ENCODE measurements around the gene CBLC. TPM values are rescaled to one million over a fixed set of nuclear protein-coding genes. Genes with fewer than 3 reads are reported as not detected.

Gene CBLC
- total RNA-seq, 1 donor from 2014 or later, result 42.2 TPM

DNA sequence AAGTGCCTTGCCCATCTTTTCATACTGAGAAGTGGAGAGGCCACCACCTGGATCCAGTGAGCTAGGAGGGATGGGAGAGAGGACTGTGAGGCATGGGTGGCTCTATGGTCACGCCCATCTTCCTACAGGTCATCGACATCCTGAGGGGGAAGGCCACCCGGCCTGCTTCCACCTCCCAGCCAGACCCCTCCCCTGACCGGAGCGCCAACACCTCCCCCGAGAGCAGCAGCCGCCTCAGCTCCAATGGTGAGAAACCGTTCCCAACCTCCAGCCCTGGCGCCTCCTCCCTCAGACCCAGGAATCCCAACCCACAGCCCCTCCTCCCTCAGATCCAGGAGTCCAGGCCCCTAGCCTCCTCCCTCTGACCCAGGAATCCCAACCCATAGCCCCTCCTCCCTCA is 19.1 kb upstream of the CBLC start:
- DNase-seq (ENCODE audit: extremely low spot score in 2 of 2), result no peak
- Histone ChIP-seq H3K4me1 (peaks cover 57% of the 10 kb centered on the region), H3K9me3 (no peaks in the 10 kb centered on the region), H3K36me3 (peaks cover 0 to 37% of the 10 kb centered on the region in 2 donors), H3K27me3 (no peaks in the 10 kb centered on the region), H3K27ac (peak overlapping the region; percentile 92), H3K4me3 (peak overlapping the region; percentile 41 to 45)
- TF ChIP-seq, protein P1, sequence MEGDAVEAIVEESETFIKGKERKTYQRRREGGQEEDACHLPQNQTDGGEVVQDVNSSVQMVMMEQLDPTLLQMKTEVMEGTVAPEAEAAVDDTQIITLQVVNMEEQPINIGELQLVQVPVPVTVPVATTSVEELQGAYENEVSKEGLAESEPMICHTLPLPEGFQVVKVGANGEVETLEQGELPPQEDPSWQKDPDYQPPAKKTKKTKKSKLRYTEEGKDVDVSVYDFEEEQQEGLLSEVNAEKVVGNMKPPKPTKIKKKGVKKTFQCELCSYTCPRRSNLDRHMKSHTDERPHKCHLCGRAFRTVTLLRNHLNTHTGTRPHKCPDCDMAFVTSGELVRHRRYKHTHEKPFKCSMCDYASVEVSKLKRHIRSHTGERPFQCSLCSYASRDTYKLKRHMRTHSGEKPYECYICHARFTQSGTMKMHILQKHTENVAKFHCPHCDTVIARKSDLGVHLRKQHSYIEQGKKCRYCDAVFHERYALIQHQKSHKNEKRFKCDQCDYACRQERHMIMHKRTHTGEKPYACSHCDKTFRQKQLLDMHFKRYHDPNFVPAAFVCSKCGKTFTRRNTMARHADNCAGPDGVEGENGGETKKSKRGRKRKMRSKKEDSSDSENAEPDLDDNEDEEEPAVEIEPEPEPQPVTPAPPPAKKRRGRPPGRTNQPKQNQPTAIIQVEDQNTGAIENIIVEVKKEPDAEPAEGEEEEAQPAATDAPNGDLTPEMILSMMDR (IDR thresholded peaks at IDR 0.05), result no peak
- TF ChIP-seq POLR2AphosphoS5 (IDR thresholded peaks at IDR 0.05; ENCODE audit: insufficient read depth in 1 of 2, low read depth in 1 of 2) (no peak), POLR2A (IDR thresholded peaks at IDR 0.05) (no peak)
- intact Hi-C loops (cut with DNase I), result loop anchor here (5.0 kb wide), 1 partner anchor 36 kb away; no protein-coding TSS in a partner anchor

DNA sequence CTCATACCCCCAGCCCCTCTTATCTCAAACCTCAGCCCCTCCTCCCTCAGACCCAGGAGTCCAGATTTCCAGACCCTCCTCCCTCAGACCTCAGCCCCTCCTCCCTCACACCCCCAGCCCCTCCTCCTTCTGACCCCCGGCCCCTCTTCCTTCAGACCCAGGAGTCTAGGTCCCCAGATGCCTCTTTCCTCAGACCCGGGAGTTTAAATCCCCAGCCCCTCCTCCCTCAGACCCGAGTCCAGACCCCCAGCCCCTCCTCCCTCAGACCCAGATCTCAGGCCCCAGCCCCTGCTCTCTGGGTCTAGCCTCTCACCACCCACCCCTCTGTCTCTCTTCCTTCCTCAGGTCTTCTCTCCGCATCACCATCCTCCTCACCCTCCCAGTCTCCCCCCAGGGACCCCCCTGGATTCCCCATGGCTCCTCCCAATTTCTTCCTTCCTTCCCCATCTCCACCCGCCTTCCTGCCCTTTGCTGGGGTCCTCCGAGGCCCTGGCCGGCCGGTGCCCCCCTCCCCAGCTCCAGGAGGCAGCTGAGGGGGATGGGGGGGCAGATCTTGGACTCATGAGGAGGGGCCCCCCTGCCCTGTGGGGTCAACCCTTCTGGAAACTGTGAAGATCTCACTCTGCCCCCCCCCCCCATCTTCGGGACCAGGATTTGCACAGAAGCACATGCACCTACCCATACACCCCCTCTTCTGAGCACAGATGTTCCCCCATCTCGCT is 18.4 kb upstream of the CBLC start:
- intact Hi-C loops (cut with DNase I), result loop anchor here (5.0 kb wide), 1 partner anchor 37 kb away; no protein-coding TSS in a partner anchor
- Histone ChIP-seq H3K9me3 (no peaks in the 10 kb centered on the region), H3K4me3 (no peak overlapping the region), H3K4me1 (peaks cover 50% of the 10 kb centered on the region), H3K27ac (no peak overlapping the region), H3K27me3 (no peaks in the 10 kb centered on the region), H3K36me3 (peaks cover 0 to 37% of the 10 kb centered on the region in 2 donors)
- DNase-seq (ENCODE audit: extremely low spot score in 2 of 2), result no peak
- TF ChIP-seq POLR2A (IDR thresholded peaks at IDR 0.05), result no peak
- TF ChIP-seq, protein P1 (IDR thresholded peaks at IDR 0.05), result no peak
- TF ChIP-seq POLR2AphosphoS5 (IDR thresholded peaks at IDR 0.05; ENCODE audit: insufficient read depth in 1 of 2, low read depth in 1 of 2), result no peak

DNA sequence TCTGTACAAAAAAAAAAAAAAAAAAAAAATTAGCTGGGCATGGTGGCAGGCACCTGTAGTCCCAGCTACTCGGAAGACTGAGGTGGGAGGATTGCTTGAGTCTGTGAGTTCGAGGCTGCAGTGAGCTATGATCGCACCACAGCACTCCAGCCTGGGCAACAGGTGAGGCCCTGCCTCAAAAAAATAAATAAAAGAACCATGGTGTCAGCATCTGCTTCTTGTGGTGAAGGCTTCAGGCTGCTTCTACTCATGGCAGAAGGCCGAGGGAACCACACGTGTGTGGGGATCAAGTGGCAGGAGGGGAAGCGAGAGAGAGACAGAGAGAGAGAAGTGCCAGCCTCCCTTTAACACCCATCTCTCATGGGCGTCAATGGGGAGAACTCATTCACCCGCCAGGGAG is 15.7 kb upstream of the CBLC start:
- no peaks in the 10 kb centered on the region for H3K9me3 ChIP-seq
- peaks cover 23% of the 10 kb centered on the region for H3K4me1 ChIP-seq
- intact Hi-C loops (cut with DNase I), result no loop called here
- H3K4me3 ChIP-seq, result no peak overlapping the region
- H3K27me3 ChIP-seq, result no peaks in the 10 kb centered on the region
- DNase-seq (ENCODE audit: extremely low spot score in 2 of 2), result no peak
- peaks cover 0 to 35% of the 10 kb centered on the region in 2 donors for H3K36me3 ChIP-seq
- H3K27ac ChIP-seq, result no peak overlapping the region
- TF ChIP-seq POLR2A (IDR thresholded peaks at IDR 0.05) (no peak), POLR2AphosphoS5 (IDR thresholded peaks at IDR 0.05; ENCODE audit: insufficient read depth in 1 of 2, low read depth in 1 of 2) (no peak)
- TF ChIP-seq, protein P1 (IDR thresholded peaks at IDR 0.05), result no peak

DNA sequence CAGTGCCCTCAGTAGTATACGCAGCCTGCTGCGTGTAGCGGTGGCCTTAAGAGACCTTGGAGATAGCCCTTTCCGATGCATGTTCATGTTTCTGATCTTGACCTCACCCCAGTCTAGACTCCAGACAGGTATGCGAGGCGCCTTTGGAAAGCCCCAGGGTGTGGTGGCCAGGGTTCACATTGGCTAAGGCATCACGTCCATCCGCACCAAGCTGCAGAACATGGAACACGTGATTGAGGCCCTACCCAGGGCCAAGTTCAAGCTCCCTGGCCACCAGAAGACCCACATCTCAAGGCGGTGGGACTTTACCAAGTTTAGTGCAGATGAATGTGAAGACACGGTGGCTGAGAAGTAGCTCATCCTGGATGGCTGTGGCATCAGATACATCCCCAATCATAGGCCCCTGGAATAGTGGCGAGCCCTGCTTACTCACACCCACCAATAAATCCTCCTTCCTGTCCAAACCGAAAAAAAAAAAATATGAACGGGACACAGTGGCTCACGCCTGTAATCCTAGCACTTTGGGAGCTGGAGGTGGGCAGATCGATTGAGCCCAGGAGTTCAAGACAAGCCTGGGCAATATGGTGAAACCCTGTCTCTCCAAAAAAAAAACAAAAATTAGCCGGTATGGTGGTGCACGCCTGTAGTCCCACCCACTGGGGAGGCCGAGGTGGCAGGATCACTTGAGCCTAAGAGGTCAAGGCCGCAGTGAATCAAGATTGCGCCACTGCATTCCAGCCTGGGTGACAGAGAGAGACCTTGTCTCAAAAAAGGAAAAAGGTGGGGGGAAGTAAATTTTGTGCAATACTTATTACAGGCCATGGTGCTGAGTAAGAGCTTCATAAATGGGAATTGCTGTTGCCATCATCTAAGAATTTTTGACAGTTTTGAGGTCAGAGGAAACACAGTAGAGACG is 12.4 kb upstream of the CBLC start:
- no peak for DNase-seq (ENCODE audit: extremely low spot score in 2 of 2)
- Histone ChIP-seq H3K27me3 (no peaks in the 10 kb centered on the region), H3K9me3 (no peaks in the 10 kb centered on the region), H3K4me1 (no peaks in the 10 kb centered on the region), H3K4me3 (no peak overlapping the region), H3K36me3 (peaks cover 0 to 14% of the 10 kb centered on the region in 2 donors), H3K27ac (no peak overlapping the region)
- intact Hi-C loops (cut with DNase I), result no loop called here
- TF ChIP-seq POLR2AphosphoS5 (IDR thresholded peaks at IDR 0.05; ENCODE audit: insufficient read depth in 1 of 2, low read depth in 1 of 2), result no peak
- TF ChIP-seq, protein P1 (IDR thresholded peaks at IDR 0.05), result no peak
